Measurements from ENCODE around the gene KLC4. TPM values are rescaled to one million over a fixed set of nuclear protein-coding genes. Genes with fewer than 3 reads are reported as not detected.

The KLC4 gene
- total and polyA plus RNA-seq, 12 donors: 17.9 to 43.7 (median 28.3) TPM

- Histone ChIP-seq H3K4me1 (peaks cover 4 to 36% (median 26%) of the 10 kb centered on the region in 9 donors), H3K36me3 (peaks cover 0 to 58% (median 14%) of the 10 kb centered on the region in 9 donors), H3K9me3 (no peaks in the 10 kb centered on the region), H3K4me3 (peak within 1 kb of the TSS; percentile 40 to 78 (median 64)), H3K27me3 (no peaks in the 10 kb centered on the region), H3K27ac (peak within 1 kb of the TSS; percentile 63 to 98 (median 96))
- WGBS, 2 donors: 1 to 2% methylated on average over 44 to 45 of the region's 45 CpGs
- peak in 2 of 9 donors; percentile 3 to 20 for TF ChIP-seq CTCF (IDR thresholded peaks at IDR 0.05)
- intact Hi-C loops (cut with DNase I): loop anchor here in 6 of 10 donors (2.0 to 10.0 kb wide), 6 partner anchors 36 to 149 kb away; partner anchors contain the start of genes KLHDC3 (in 2 of the 6), CNPY3 (in 1 of the 6) and MEA1 (in 1 of the 6)
- ATAC-seq (peak; percentile 94 to 97 (median 96)), DNase-seq (peak; percentile 93 to 94)
Observed at GRCh38 chr6:43053545-43054205, 5.8 kb upstream of the KLC4 start, which contains the start of gene CUL7. Gene CUL7 (minus strand): TSS chr6:43053851. CDS start chr6:43052788, 1,063 bp downstream.

DNA sequence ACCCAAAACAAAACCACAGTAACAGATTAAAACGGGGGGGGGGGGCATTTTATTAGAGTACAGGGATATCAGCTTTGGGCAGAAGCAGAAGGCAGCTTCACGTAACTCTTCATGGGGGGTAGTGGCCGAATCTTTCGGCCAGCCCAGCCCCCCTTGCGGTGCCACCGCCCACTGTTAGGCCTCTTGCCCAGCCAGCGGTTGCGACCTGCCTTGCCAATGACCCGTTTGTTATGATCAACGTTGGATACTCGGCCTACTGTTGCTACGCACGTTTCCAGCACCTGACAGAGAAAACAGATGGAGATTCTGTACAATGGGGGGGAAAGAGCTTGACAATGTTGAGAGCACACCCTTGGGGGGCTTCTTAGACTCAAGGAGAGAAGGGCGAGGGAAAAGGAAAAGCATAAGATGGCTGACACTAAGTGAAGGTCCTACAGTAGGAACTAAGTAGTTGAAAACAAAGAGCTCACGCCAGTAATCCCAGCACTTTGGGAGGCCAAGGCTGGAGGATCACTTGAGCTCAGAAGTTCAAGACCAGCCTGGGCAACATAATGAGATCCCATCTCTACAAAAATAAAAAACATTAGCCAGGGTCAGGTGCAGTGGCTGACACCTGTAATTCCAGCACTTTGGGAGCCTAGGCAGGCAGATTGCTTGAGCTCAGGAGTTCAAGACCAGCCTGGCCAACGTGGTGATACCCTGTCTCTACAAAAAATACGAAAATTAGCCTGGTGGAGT is 5.1 kb upstream of the KLC4 start:
- no peak for ATAC-seq
- intact Hi-C loops (cut with DNase I): loop anchor here in 5 of 10 donors (5.0 to 10.0 kb wide), 5 partner anchors 37 to 150 kb away; partner anchors contain the start of genes CNPY3 (in 1 of the 5), KLHDC3 (in 1 of the 5) and MEA1 (in 1 of the 5)
- DNase-seq: no peak
- TF ChIP-seq CTCF (IDR thresholded peaks at IDR 0.05): no peak
- Histone ChIP-seq H3K9me3 (no peaks in the 10 kb centered on the region), H3K4me1 (peaks cover 4 to 38% (median 27%) of the 10 kb centered on the region in 9 donors), H3K36me3 (peaks cover 0 to 51% (median 14%) of the 10 kb centered on the region in 9 donors), H3K27me3 (no peaks in the 10 kb centered on the region), H3K27ac (peak overlapping the region; percentile 63 to 98 (median 96)), H3K4me3 (peak overlapping the region in 9 of 10 donors; percentile 40 to 78 (median 66))
- 62 to 70% methylated on average over 17 of the region's 17 CpGs for whole genome bisulfite sequencing, 2 donors

DNA sequence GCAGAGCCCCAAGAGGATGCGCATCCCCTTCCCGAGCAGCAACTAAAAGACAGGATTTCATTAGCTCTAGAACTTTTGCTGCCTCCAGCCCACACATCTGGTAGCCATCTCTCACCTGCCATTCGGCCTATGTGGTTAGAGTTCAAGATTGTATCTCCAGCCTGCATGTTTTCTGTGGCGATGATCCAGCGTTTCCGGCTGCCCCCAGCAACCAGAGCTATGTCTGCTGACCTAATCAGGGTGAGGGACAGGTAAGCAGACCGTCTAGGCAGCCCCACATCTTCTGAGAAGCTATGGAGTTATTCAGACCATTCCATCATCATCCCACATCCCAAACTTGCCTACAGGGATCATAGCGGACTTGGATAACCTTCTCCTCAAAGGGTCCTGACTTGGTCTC is 3.5 kb upstream of the KLC4 start:
- TF ChIP-seq CTCF (IDR thresholded peaks at IDR 0.05): no peak
- 86 to 87% methylated on average over 8 of the region's 8 CpGs for WGBS, 2 donors
- Histone ChIP-seq H3K27ac (no peak overlapping the region), H3K27me3 (no peaks in the 10 kb centered on the region), H3K36me3 (peaks cover 0 to 41% (median 9%) of the 10 kb centered on the region in 9 donors), H3K4me1 (peaks cover 8 to 49% (median 35%) of the 10 kb centered on the region in 9 donors), H3K4me3 (no peak overlapping the region), H3K9me3 (no peaks in the 10 kb centered on the region)
- intact Hi-C loops (cut with DNase I): loop anchor here in 4 of 10 donors (5.0 to 10.0 kb wide), 4 partner anchors 34 to 151 kb away; partner anchors contain the start of genes CNPY3 (in 1 of the 4), KLHDC3 (in 1 of the 4), MEA1 (in 1 of the 4) and RRP36 (in 1 of the 4)
- DNase-seq: no peak
- no peak for ATAC-seq

DNA sequence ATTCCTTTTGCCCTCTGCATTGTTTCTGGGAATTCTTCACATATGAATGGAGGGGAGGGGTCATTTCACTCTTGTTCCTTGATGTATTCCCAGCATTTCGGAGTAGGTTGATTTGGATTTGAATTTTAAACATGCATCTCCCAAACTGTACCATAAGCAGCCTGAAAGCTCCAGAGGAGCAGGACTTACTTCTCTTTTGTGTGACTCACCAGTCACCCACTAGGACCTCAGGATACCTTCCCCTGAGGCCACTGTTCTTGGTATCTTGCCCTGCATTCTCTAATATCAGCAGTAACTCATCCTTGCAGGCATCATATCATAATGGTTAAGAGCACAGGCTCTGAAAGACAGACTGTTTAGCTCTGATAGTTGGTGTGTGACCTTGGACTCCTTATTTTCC is 900 bp upstream of the KLC4 start:
- ATAC-seq (no peak), DNase-seq (no peak)
- Histone ChIP-seq H3K27me3 (no peaks in the 10 kb centered on the region), H3K36me3 (peaks cover 0 to 58% (median 17%) of the 10 kb centered on the region in 9 donors), H3K27ac (peak overlapping the region in 9 of 10 donors; percentile 83 to 97 (median 89)), H3K4me1 (peaks cover 8 to 36% (median 33%) of the 10 kb centered on the region in 9 donors), H3K9me3 (no peaks in the 10 kb centered on the region), H3K4me3 (peak overlapping the region; percentile 73 to 96 (median 85))
- intact Hi-C loops (cut with DNase I): loop anchor here in 6 of 10 donors (2.0 to 10.0 kb wide), 6 partner anchors 36 to 154 kb away; partner anchors contain the start of genes KLHDC3 (in 2 of the 6), CNPY3 (in 1 of the 6), MEA1 (in 1 of the 6) and PEX6 (in 1 of the 6)
- no peak for TF ChIP-seq CTCF (IDR thresholded peaks at IDR 0.05)
- WGBS, 2 donors: 71 to 75% methylated on average over 1 of the region's 1 CpG

Data from heart right ventricle (tissue), 16 donors.